GM13976 (cell line): ENCODE results near the gene TNS3.

ENCODE experiments used
- DNase-seq: peaks from one replicate; pipeline ENCODE4 v3.0.0; 2012; ENCODE audit warnings: low spot score
- CTCF ChIP-seq: IDR thresholded peaks from 2 replicates; pipeline ENCODE4 v1.5.1; 2012; ENCODE audit warnings: borderline replicate concordance, mild to moderate bottlenecking; ENCODE audit not compliant: insufficient read depth; ENCODE audit errors: extremely low read depth, missing control alignments, control extremely low read depth
- in situ Hi-C: fragments of 300-500 bp; cut with MboI; formaldehyde crosslinking; loops from one replicate; pipeline ENCODE4 v1.12.0; 2022; ENCODE audit warnings: low sequenced_read_pairs, mixed read lengths, inconsistent platforms; ENCODE audit not compliant: unreplicated experiment

TNS3 gene

GRCh38 chr7:47228386-47229014 lies 353.4 kb downstream of the TNS3 start:
- no peak for DNase-seq
- TF ChIP-seq CTCF = no peak
- in situ Hi-C loops = no loop called here

GRCh38 chr7:47227762-47228177 lies 354.1 kb downstream of the TNS3 start:
- in situ Hi-C loops = no loop called here
- TF ChIP-seq CTCF = no peak
- peak; percentile 34 for DNase-seq

GRCh38 chr7:47226696-47227095 lies 355.2 kb downstream of the TNS3 start:
- DNase-seq = no peak
- TF ChIP-seq CTCF = no peak
- in situ Hi-C loops = no loop called here

- DNase-seq = no peak
- no peak for TF ChIP-seq CTCF
- in situ Hi-C loops = no loop called here
Observed at GRCh38 chr7:47225387-47226131, 356.4 kb downstream of the TNS3 start.
